GM18519 (cell line): Measurements from ENCODE around the gene GNE.
"Not testable (repeated sequence)": the region's sequence is repeated elsewhere in the genome, so short reads cannot be mapped to it uniquely, and the experiment has no call there.

Source experiments
- ATAC-seq: cut with Tn5 transposase; IDR thresholded peaks from one replicate; pipeline ENCODE4 v1.9.1; 2021; ENCODE audit warnings: mild to moderate bottlenecking, moderate library complexity; ENCODE audit not compliant: unreplicated experiment, low FRiP score

Gene GNE

GRCh38 chr9:36275060-36275459, 16.8 kb upstream of the GNE start:
- no peak for ATAC-seq

GRCh38 chr9:36273354-36273753, 15.1 kb upstream of the GNE start:
- not testable (repeated sequence) for ATAC-seq

- ATAC-seq, result no peak
These were observed 9.8 kb upstream of the GNE start for GRCh38 chr9:36268007-36268427.

- ATAC-seq, result no peak
These were observed 6.6 kb upstream of the GNE start for GRCh38 chr9:36264896-36265295.

- ATAC-seq, result no peak
These were observed 5.4 kb upstream of the GNE start for GRCh38 chr9:36263683-36264082.

GRCh38 chr9:36258996-36259533, 817 bp upstream of the GNE start:
- no peak for ATAC-seq

- no peak for ATAC-seq
These were observed 6.8 kb downstream of the GNE start for GRCh38 chr9:36251428-36251827.

GRCh38 chr9:36250079-36250478, 8.2 kb downstream of the GNE start:
- ATAC-seq, result no peak

GRCh38 chr9:36249189-36249588, 9.1 kb downstream of the GNE start:
- ATAC-seq, result no peak

- not testable (repeated sequence) for ATAC-seq
These were observed 10.2 kb downstream of the GNE start for GRCh38 chr9:36248061-36248460.

GRCh38 chr9:36247356-36247755, 10.9 kb downstream of the GNE start:
- ATAC-seq, result no peak

- ATAC-seq, result no peak
These were observed 12.3 kb downstream of the GNE start for GRCh38 chr9:36245906-36246305.

- not testable (repeated sequence) for ATAC-seq
These were observed 18.6 kb downstream of the GNE start for GRCh38 chr9:36239675-36240074.

- ATAC-seq, result not testable (repeated sequence)
These were observed 19.0 kb downstream of the GNE start for GRCh38 chr9:36239205-36239604.

- no peak for ATAC-seq
These were observed 21.0 kb downstream of the GNE start for GRCh38 chr9:36237230-36237629.

GRCh38 chr9:36222449-36222848, 35.8 kb downstream of the GNE start:
- no peak for ATAC-seq

- no peak for ATAC-seq
These were observed 36.6 kb downstream of the GNE start for GRCh38 chr9:36221667-36222066.

- no peak for ATAC-seq
These were observed 39.8 kb downstream of the GNE start for GRCh38 chr9:36218411-36218901.

GRCh38 chr9:36218011-36218410, 40.2 kb downstream of the GNE start:
- no peak for ATAC-seq

GRCh38 chr9:36217256-36217968, 40.8 kb downstream of the GNE start:
- no peak for ATAC-seq

GRCh38 chr9:36214571-36214970, 43.7 kb downstream of the GNE start:
- no peak for ATAC-seq

GRCh38 chr9:36213989-36214388, 44.3 kb downstream of the GNE start:
- no peak for ATAC-seq
